ENCODE results near the gene OR52W1.

The OR52W1 gene

GRCh38 chr11:6238902-6239301 lies 39.9 kb downstream of the OR52W1 start, which contains the start of gene CNGA4:
TSS of gene CNGA4 (plus strand) at chr11:6239089. CDS start at chr11:6239207, 118 bp downstream.
- H3K9ac ChIP-seq (ENCODE audit: low read length), result no peak within 1 kb of the TSS
- H3K27me3 ChIP-seq (ENCODE audit: low read length), result no peaks in the 10 kb centered on the region
- no peak within 1 kb of the TSS for H2AFZ ChIP-seq (ENCODE audit: low read depth, low read length, severe bottlenecking)
- no peaks in the 10 kb centered on the region for H4K20me1 ChIP-seq (ENCODE audit: low read depth, low read length)
- H3K9me3 ChIP-seq (ENCODE audit: insufficient read depth, low read length), result no peaks in the 10 kb centered on the region
- H3K79me2 ChIP-seq (ENCODE audit: insufficient read depth, low read length), result no peaks in the 10 kb centered on the region; the same call in 1 of the 2 replicates
- H3K4me2 ChIP-seq (ENCODE audit: low read depth, low read length, poor library complexity, severe bottlenecking), result no peak within 1 kb of the TSS
- H3F3A ChIP-seq (ENCODE audit: insufficient read depth), result peaks cover 9% of the 10 kb centered on the region
- no peak within 1 kb of the TSS for H3K4me3 ChIP-seq (ENCODE audit: insufficient read depth, low read length, poor library complexity, severe bottlenecking)
- no peaks in the 10 kb centered on the region for H3K36me3 ChIP-seq (ENCODE audit: low read length)
- H3K9me2 ChIP-seq (replicated peaks; ENCODE audit: insufficient read depth, low read length), result no peaks in the 10 kb centered on the region
- TF ChIP-seq, protein P1, sequence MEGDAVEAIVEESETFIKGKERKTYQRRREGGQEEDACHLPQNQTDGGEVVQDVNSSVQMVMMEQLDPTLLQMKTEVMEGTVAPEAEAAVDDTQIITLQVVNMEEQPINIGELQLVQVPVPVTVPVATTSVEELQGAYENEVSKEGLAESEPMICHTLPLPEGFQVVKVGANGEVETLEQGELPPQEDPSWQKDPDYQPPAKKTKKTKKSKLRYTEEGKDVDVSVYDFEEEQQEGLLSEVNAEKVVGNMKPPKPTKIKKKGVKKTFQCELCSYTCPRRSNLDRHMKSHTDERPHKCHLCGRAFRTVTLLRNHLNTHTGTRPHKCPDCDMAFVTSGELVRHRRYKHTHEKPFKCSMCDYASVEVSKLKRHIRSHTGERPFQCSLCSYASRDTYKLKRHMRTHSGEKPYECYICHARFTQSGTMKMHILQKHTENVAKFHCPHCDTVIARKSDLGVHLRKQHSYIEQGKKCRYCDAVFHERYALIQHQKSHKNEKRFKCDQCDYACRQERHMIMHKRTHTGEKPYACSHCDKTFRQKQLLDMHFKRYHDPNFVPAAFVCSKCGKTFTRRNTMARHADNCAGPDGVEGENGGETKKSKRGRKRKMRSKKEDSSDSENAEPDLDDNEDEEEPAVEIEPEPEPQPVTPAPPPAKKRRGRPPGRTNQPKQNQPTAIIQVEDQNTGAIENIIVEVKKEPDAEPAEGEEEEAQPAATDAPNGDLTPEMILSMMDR (IDR thresholded peaks at IDR 0.05; ENCODE audit: insufficient read depth, low read length, poor library complexity, severe bottlenecking), result no peak
- no peak for TF ChIP-seq EZH2phosphoT487 (conservative IDR thresholded peaks at IDR 0.05; ENCODE audit: low read length)
- no peak within 1 kb of the TSS for H3K27ac ChIP-seq (ENCODE audit: low read depth, low read length)

GRCh38 chr11:6240139-6240538 lies 41.1 kb downstream of the OR52W1 start:
- Histone ChIP-seq H3K9me2 (replicated peaks; ENCODE audit: insufficient read depth, low read length) (no peaks in the 10 kb centered on the region), H3K79me2 (ENCODE audit: insufficient read depth, low read length) (no peaks in the 10 kb centered on the region), H3K27me3 (ENCODE audit: low read length) (no peaks in the 10 kb centered on the region), H3K4me2 (ENCODE audit: low read depth, low read length, poor library complexity, severe bottlenecking) (no peak overlapping the region), H3K9me3 (ENCODE audit: insufficient read depth, low read length) (no peaks in the 10 kb centered on the region), H3K36me3 (ENCODE audit: low read length) (no peaks in the 10 kb centered on the region), H4K20me1 (ENCODE audit: low read depth, low read length) (no peaks in the 10 kb centered on the region), H2AFZ (ENCODE audit: low read depth, low read length, severe bottlenecking) (no peak overlapping the region), H3K9ac (ENCODE audit: low read length) (no peak overlapping the region), H3F3A (ENCODE audit: insufficient read depth) (peaks cover 9% of the 10 kb centered on the region), H3K4me3 (ENCODE audit: insufficient read depth, low read length, poor library complexity, severe bottlenecking) (no peak overlapping the region), H3K27ac (ENCODE audit: low read depth, low read length) (no peak overlapping the region)
- TF ChIP-seq, protein P1 (IDR thresholded peaks at IDR 0.05; ENCODE audit: insufficient read depth, low read length, poor library complexity, severe bottlenecking), result no peak
- no peak for TF ChIP-seq EZH2phosphoT487 (conservative IDR thresholded peaks at IDR 0.05; ENCODE audit: low read length)

GRCh38 chr11:6240781-6241180 lies 41.8 kb downstream of the OR52W1 start:
- Histone ChIP-seq H3K9me3 (ENCODE audit: insufficient read depth, low read length) (no peaks in the 10 kb centered on the region), H3K4me3 (ENCODE audit: insufficient read depth, low read length, poor library complexity, severe bottlenecking) (no peak overlapping the region), H3K36me3 (ENCODE audit: low read length) (no peaks in the 10 kb centered on the region), H3K9ac (ENCODE audit: low read length) (no peak overlapping the region), H3F3A (ENCODE audit: insufficient read depth) (peaks cover 9% of the 10 kb centered on the region), H3K79me2 (ENCODE audit: insufficient read depth, low read length) (no peaks in the 10 kb centered on the region), H3K27ac (ENCODE audit: low read depth, low read length) (no peak overlapping the region), H4K20me1 (ENCODE audit: low read depth, low read length) (no peaks in the 10 kb centered on the region), H3K27me3 (ENCODE audit: low read length) (no peaks in the 10 kb centered on the region), H3K9me2 (replicated peaks; ENCODE audit: insufficient read depth, low read length) (no peaks in the 10 kb centered on the region), H3K4me2 (ENCODE audit: low read depth, low read length, poor library complexity, severe bottlenecking) (no peak overlapping the region), H2AFZ (ENCODE audit: low read depth, low read length, severe bottlenecking) (no peak overlapping the region)
- TF ChIP-seq EZH2phosphoT487 (conservative IDR thresholded peaks at IDR 0.05; ENCODE audit: low read length), result no peak
- TF ChIP-seq, protein P1 (IDR thresholded peaks at IDR 0.05; ENCODE audit: insufficient read depth, low read length, poor library complexity, severe bottlenecking), result no peak
